Measurements from ENCODE around the gene POR.
"Not testable (repeated sequence)": the region's sequence is repeated elsewhere in the genome, so short reads cannot be mapped to it uniquely, and the experiment has no call there.

Gene POR

GRCh38 chr7:75884476-75884875 is 30.5 kb upstream of the POR start:
- DNase-seq (ENCODE audit: extremely low read depth in 1 of 2, low read depth in 1 of 2), result no peak

GRCh38 chr7:75885036-75885435 is 29.9 kb upstream of the POR start:
- no peak for DNase-seq (ENCODE audit: extremely low read depth in 1 of 2, low read depth in 1 of 2)

- DNase-seq (ENCODE audit: extremely low read depth in 1 of 2, low read depth in 1 of 2), result no peak
Observed at GRCh38 chr7:75887669-75888369, 27.1 kb upstream of the POR start.

- DNase-seq (ENCODE audit: extremely low read depth in 1 of 2, low read depth in 1 of 2), result no peak
Observed at GRCh38 chr7:75888464-75889222, 26.3 kb upstream of the POR start.

GRCh38 chr7:75889223-75889825 is 25.6 kb upstream of the POR start:
- no peak for DNase-seq (ENCODE audit: extremely low read depth in 1 of 2, low read depth in 1 of 2)

GRCh38 chr7:75889826-75890225 is 25.1 kb upstream of the POR start:
- no peak for DNase-seq (ENCODE audit: extremely low read depth in 1 of 2, low read depth in 1 of 2)

GRCh38 chr7:75891237-75891636 is 23.7 kb upstream of the POR start:
- not testable (repeated sequence) for DNase-seq (ENCODE audit: extremely low read depth in 1 of 2, low read depth in 1 of 2)

- DNase-seq (ENCODE audit: extremely low read depth in 1 of 2, low read depth in 1 of 2), result no peak
Observed at GRCh38 chr7:75891815-75892411, 23.0 kb upstream of the POR start.

- DNase-seq (ENCODE audit: extremely low read depth in 1 of 2, low read depth in 1 of 2), result no peak
Observed at GRCh38 chr7:75892634-75893272, 22.2 kb upstream of the POR start.

- no peak for DNase-seq (ENCODE audit: extremely low read depth in 1 of 2, low read depth in 1 of 2)
Observed at GRCh38 chr7:75896803-75897327, 18.1 kb upstream of the POR start.

GRCh38 chr7:75900617-75901315 is 14.2 kb upstream of the POR start:
- DNase-seq (ENCODE audit: extremely low read depth in 1 of 2, low read depth in 1 of 2), result no peak

- no peak for DNase-seq (ENCODE audit: extremely low read depth in 1 of 2, low read depth in 1 of 2)
Observed at GRCh38 chr7:75905785-75906604, 9.0 kb upstream of the POR start.

- no peak for DNase-seq (ENCODE audit: extremely low read depth in 1 of 2, low read depth in 1 of 2)
Observed at GRCh38 chr7:75906991-75907667, 7.8 kb upstream of the POR start.

- not testable (repeated sequence) for DNase-seq (ENCODE audit: extremely low read depth in 1 of 2, low read depth in 1 of 2)
Observed at GRCh38 chr7:75907668-75908039, 7.3 kb upstream of the POR start.

GRCh38 chr7:75909521-75910132 is 5.3 kb upstream of the POR start:
- DNase-seq (ENCODE audit: extremely low read depth in 1 of 2, low read depth in 1 of 2), result no peak

GRCh38 chr7:75911186-75911585 is 3.8 kb upstream of the POR start:
- not testable (repeated sequence) for DNase-seq (ENCODE audit: extremely low read depth in 1 of 2, low read depth in 1 of 2)

GRCh38 chr7:75913437-75913836 is 1.5 kb upstream of the POR start:
- no peak for DNase-seq (ENCODE audit: extremely low read depth in 1 of 2, low read depth in 1 of 2)

GRCh38 chr7:75914169-75914654 is 743 bp upstream of the POR start:
- no peak for DNase-seq (ENCODE audit: extremely low read depth in 1 of 2, low read depth in 1 of 2)

All from activated CD8-positive, alpha-beta memory T cell treated with anti-CD3 and anti-CD28 coated beads for 1 hour (primary cell).